ENCODE data around the gene TNP1. TPM values are rescaled to one million over a fixed set of nuclear protein-coding genes. Genes with fewer than 3 reads are reported as not detected.

The TNP1 gene, protein sequence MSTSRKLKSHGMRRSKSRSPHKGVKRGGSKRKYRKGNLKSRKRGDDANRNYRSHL
- total RNA-seq: not detected in 2 replicates

GRCh38 chr2:216859944-216860343, at the start of gene TNP1:
Gene TNP1, minus strand, starts transcription at chr2:216860064. Its CDS starts 30 bp downstream, at chr2:216860034.

Other genes starting within 250 kb of the TNP1 start
- gene IGFBP2, start 226.6 kb downstream of the TNP1 start, total RNA-seq: 2.0 and 2.1 TPM in 2 replicates
- gene IGFBP5, start 164.5 kb downstream of the TNP1 start, total RNA-seq: 213 and 793 TPM in 2 replicates

Measured in bronchial smooth muscle cell (primary cell).